ENCODE measurements around the gene AGAP1.

AGAP1 gene

GRCh38 chr2:235534678-235535422 lies 41.0 kb downstream of the AGAP1 start:
- peak; percentile 57 for DNase-seq

GRCh38 chr2:235535423-235536130 lies 41.7 kb downstream of the AGAP1 start:
- DNase-seq: no peak

DNA sequence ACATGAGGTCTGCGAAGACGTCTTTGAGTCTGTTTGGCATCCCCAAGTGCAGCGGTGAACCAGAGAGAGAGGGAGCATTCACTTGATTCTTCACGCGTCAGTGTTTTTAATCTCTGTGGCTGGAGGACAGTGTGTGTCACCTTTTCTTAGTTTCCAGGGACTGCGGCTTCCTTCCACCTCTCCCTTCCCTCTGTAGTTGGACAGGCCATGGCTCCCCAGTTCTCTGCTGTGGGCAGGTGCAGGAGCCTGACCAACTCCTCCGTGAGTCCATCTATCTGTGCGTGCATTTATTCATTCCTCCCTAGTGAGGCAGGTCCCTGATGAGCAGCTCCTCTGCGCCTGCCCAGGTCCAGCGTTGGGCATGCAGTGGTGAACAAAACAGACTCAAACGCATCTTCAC lies 42.9 kb downstream of the AGAP1 start:
- peak; percentile 40 for DNase-seq

DNA sequence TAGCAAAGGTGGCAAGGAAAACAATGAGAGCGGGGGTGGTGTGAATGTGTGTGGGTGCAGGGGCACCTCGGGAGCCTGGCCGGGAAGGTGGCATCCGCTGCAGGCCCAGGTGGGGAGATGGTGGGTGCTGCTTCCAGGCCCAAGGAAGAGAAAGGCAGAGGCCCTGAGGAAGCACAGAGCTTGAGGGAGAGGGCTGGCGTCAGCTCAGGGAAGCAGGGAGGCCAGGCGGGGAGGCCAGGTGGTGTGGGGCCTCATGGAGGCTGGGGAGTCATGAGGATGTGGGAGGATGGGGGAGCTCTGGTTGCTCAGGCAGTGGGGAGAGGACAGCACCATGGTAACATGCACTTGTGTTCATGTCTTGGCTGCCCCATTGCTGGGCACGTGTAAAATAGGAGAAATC lies 43.3 kb downstream of the AGAP1 start:
- no peak for DNase-seq

- DNase-seq: no peak
These were observed 43.7 kb downstream of the AGAP1 start for GRCh38 chr2:235537587-235537986.

DNA sequence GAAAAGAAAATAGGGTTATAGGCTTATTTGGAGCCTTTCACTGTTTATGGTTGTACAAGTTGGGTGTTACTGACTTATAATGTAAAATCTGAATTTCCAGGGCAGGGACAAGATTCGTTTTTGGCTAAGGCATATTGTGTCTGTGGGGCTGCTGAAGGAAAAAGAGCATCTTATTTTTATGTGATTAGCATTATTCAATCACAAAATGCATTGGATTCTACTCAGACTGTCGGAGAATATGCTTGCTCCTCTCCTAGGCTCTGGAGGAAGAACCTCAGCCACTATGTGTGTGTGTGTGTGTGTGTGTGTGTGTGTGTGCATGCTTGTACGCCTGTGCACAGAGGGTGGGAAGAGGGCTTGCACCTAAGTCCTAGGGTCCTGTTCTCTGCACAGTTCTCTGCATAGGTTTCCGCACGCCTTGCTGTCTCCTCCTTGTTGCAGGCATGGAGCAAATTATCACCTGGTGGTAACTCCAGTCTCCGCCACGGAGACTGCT lies 44.3 kb downstream of the AGAP1 start:
- no peak for DNase-seq

DNA sequence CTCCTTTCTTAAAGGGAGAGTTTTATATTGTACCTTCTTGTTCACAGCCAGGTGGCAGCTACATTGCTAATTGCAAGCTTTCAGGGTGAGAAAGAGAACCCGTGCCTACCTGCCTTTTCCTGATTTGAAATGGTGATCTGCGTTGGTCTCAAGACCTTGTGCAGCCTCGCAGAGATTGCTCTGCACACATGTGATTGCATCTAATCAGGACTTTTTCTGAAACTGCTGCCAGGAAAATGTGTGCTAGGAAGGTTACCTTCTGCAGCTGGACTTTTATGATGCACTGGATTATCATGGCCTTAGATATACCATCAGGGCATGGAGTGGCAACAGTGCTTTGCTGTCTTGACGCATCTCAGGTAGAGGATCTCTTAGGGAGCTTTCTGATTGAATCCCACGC lies 45.1 kb downstream of the AGAP1 start:
- no peak for DNase-seq

DNA sequence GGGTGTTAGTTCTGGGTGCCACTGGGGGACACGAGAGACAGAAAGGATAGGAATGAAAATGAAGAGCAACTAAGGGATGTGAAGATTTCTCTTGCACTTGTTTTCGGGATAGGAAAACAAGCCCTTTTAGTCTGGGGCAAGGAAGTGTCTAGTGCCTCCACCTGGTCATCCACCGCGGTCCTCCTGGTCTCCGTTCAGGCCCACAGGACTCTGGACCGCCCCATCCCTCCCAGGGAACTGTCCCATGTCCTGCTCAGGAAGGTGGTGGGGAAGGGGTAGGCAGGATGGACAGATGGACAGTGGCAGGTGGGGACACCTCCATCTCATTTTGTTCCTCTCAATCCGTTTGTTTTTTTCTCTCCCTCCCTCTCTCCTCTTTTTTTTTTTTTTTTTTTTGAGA lies 45.9 kb downstream of the AGAP1 start:
- DNase-seq: no peak

- no peak for DNase-seq
These were observed 47.2 kb downstream of the AGAP1 start for GRCh38 chr2:235541016-235541415.

- DNase-seq: no peak
These were observed 48.2 kb downstream of the AGAP1 start for GRCh38 chr2:235541838-235542549.

GRCh38 chr2:235542733-235543127 lies 48.9 kb downstream of the AGAP1 start:
- DNase-seq: no peak

- DNase-seq: no peak
These were observed 49.4 kb downstream of the AGAP1 start for GRCh38 chr2:235543128-235543750.

GRCh38 chr2:235543851-235544688 lies 50.2 kb downstream of the AGAP1 start:
- DNase-seq: no peak

DNA sequence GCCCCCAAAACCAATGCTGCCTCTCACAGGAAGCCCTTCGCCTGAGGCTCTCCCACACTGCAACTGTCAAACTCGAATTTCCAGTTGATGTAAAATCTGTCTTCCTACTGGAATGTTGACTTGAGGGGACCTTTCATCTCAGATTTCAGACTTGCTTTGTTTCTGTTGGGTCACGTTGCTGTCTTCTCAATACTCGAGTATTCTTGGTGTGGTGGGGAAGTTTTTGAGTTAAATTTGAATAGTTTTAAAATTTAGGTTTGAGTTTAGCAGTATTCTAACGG lies 50.8 kb downstream of the AGAP1 start:
- DNase-seq: no peak

DNA sequence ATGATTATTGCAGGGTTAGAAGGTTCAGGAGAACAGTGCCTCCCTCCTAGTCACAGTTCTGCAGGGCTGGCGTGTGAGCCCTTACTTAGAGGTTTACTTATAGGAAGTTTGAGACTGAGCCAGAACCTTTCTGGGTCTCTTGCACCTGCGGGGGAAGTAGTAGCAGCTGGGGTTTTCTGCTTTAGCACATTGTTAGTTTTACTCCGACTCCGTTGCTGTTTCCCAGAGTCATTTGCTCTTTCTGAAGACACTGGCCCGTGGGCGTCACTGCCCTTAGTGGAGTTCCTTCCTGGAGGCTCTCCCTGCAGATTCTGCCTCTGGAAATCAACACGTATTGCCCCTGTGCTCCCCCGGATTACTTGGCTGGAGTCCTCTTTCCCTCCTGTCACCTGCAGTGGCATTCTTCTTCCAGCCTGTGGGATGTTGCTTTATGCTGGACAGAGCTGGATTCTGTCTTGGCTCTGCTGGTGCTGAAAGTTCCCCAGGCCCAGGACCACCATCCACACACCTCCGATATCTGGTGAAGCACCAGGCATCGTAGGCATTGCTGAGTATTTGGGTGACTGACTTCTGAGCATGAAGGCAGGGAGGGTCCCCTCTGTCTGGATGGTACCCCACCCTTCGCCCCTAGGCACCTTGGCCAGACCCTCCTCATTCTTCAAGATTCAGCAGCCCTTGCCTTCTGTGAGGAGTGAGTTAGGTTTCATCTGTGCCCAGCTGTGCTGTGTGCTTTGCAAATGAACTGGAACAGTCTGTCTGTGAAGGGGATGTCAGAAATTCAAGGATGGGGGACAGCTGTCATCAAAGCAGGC lies 51.7 kb downstream of the AGAP1 start:
- no peak for DNase-seq

GRCh38 chr2:235546151-235546435 lies 52.2 kb downstream of the AGAP1 start:
- DNase-seq: no peak

DNA sequence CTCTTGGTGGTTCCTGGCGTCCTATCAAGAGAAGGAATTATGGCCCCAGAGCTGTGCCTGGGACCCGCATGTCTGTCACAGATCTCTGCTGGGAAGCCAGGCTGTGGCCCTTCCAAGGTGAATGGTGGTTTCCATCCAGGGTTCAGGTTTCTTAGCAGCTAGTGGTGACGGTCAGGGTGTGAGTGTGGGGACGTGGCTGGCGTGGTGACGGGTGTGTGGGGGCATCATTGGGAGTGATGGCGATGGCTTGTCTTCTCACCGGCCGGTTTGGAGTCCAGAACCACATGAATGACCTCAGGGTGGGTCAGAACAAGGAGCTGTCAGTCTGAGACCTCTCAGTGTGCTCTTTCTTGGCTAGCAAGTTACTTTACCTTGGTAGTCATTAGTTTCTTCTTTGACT lies 52.6 kb downstream of the AGAP1 start:
- no peak for DNase-seq

DNA sequence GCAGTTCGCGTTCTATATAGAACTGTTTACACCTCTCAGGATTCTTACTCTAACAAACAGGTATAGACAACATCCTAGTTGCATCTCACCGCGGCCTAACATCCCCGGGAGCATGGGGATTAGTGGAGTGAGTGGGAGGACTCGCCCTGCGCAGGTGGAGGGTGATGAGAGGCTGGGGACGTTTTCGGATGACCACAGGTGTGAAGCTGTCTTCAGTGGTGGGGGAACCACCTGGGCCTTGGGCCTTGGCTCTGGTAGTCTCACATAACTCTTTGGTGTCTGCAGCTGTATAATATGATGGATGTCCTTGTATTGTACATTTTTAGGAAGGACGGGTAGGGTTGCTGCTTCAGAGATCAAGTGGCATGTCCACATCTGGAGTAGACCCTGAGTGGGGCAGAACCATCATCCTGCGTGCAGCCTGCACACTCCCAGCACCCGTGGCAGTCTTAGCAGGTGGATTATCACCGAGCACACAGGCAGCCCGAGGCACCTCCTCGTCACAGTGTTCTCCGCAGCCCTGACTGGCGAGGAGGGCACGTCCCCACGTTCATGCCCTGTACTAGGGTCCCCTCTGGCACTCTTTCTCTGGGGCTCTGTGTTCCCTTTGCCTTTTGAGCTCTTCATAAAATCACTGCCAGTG lies 56.0 kb downstream of the AGAP1 start:
- no peak for DNase-seq

DNA sequence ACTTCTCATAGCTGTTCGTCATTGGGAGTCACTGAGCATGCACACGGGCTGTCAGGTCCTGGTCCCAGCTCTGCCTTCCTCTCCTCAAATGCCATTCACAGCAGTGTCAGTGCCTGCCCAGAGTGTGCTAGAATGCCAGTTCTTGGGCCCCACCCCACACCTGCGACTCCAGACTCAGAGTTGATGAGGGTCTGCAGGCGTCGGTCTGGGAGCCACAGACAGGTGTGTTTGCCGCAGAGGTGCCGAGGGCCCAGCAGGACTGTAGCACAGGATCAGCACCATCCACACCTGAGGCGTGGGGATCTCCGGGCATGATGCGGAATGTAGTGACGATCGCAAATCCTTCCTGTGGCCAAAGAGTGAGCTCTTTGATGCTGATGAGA lies 56.5 kb downstream of the AGAP1 start:
- DNase-seq: no peak

DNA sequence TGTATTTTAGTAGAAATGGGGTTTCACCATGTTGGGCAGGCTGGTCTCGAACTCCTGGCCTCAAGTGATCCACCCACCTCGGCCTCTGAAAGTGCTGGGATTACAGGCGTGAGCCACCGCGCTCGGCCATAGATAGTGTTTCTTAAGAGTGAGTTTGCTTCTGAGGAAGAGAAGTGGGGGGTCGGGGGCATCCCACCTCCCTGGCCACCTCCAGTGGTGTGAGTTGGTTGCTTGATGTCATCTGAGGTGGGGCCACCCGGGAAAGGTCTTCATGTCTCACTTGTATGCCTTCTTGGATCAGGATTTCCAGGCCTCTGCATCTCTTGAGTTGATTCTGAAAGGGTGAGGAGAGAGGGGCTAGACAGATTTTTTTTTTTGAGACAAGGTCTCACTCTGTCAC lies 57.1 kb downstream of the AGAP1 start:
- no peak for DNase-seq

- peak; percentile 60 for DNase-seq
These were observed 58.1 kb downstream of the AGAP1 start for GRCh38 chr2:235551965-235552364.

DNA sequence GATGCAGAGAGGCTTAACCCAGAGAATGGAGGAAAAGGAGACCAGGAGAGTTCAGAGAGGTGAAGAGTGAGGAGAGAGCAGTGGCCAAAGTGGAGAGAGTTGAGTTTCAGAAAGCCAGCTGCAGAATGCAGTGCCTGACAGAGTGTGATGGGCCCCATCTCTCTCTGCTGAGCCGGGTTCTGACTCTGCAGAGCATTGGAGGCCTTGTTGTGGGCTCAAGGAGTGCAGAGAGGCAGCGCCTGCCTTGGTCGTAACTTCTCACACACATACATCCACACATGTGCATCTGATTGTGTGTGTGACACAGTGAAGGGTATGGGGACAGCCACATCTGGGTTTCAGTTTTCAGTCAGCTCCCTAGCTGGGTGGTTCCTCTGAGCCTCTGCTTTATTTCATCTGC lies 58.8 kb downstream of the AGAP1 start:
- DNase-seq: no peak

Data from retina (tissue), 1 donor.